ENCODE data around the gene VPS37C. TPM values are rescaled to one million over a fixed set of nuclear protein-coding genes. Genes with fewer than 3 reads are reported as not detected.
A peak's percentile ranks its signal among the peaks of the same experiment; 100 is the strongest.

VPS37C gene
- total RNA-seq, 2 donors from 2014 or later = 21.6 to 31.2 TPM

DNA sequence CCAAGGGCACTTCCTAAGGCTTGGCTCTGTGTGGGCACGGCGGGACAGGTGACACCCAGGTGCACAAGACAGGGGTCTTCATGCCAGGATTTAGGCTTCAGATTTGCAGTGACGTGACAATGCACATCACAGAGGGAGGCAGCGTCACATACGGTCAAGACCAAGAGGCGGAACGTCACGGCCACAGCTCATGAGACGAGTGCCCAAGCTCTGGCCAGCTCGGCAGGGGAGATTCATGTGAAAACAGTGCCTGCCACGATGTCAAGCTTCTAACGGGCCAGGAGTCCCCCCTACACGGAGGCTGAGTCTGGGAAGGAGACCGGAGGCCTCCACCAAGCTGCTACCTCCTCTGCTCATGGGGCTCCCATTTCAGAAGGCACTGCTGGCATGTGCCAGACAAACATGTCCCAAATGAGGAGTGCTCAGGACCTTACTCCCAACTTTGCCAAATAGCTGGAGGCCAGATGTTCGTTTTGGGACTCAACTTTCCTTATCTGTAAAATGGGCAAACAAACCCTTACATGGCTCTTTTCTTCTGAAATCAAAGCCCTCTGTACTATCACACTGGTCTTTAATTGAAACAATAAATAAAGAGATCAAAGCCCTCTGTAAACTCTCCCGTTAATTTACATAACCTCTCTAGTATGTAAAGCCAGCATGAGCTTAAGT is 16.6 kb downstream of the VPS37C start:
- intact Hi-C loops (cut with DNase I) = loop anchor here in 1 of 2 donors (10.0 kb wide), 1 partner anchor 180 kb away; no protein-coding TSS in a partner anchor
- peak; percentile 45 for DNase-seq (ENCODE audit: low spot score)

DNA sequence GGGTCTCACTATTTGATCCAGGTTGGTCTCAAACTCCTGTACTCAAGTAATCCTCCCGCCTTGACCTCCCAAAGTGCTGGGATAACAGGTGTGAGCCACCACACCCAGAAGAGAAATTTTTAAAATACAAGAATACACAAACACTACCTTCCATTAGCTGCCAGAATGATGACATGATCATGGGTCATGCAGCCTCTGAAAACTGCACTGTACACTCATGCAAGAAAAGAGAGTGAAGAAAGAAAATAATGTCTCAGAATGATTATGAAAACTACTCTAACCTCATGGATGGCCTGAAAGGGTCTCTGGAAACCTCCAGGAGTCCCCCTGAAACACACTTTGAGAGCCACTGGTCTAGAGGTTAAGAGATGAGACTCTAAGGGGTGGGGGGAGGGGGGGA is 18.8 kb downstream of the VPS37C start:
- DNase-seq (ENCODE audit: low spot score) = no peak
- intact Hi-C loops (cut with DNase I) = loop anchor here in 1 of 2 donors (10.0 kb wide), 1 partner anchor 178 kb away; no protein-coding TSS in a partner anchor

DNA sequence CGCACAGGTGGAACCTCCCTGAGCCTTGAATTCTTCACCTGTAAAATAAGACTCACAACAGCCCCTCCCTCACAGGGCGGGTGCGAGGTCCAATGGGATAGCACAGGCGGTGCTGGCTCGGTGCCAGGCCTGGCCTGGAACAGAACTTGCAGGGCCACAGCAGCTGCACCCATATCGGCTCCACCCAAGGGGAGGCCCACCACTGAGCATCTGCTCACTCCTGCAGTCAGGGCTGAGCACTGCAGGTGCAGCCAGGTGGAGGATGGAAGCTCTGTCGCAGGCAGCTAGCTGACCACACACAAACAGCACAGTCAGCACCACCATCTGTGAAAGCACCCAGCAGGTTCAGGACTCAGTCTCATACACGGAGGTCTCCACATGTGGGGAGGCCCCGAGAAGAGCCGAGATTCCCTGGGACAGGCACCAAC is 19.6 kb downstream of the VPS37C start:
- intact Hi-C loops (cut with DNase I) = loop anchor here in 1 of 2 donors (10.0 kb wide), 1 partner anchor 177 kb away; no protein-coding TSS in a partner anchor
- DNase-seq (ENCODE audit: low spot score) = peak; percentile 77

DNA sequence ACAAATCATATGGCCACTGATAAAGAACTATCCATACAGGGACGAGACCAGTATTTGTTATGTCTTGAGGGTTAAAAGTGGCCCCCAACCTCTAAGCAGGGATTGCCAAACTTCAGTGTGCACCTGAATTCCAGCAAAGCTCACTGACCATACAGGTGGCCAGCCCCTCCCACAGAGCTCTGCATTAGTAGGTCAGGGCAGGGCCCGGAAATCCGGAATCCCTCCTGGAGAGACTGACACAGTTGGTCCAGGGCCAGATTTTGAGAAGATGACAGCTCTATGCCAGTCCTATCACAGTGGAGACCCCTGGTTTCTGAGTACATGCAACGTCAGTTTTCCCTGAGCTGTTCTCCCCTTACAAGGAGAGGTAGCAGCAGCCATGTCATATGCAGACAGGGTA is 20.8 kb downstream of the VPS37C start:
- DNase-seq (ENCODE audit: low spot score) = peak; percentile 72

DNA sequence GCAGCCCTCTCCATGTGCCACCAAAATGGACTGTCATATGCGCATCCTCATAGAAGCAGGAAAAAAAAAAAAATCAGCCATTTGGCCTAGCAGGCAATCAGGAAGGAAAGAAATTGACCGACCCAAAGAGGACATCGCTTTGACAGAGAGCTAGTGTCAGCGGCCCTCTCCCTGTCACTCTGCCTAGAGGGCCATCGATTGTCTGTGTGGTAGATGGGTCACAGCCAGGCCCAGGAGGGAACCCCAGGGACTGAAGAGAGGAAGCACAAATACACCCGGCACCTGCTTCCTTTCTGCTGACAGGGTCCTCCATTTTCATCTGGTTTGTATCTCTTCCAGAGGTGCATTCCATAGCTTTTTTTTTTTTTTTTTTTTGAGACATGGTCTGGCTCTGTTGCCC is 21.8 kb downstream of the VPS37C start:
- peak; percentile 29 for DNase-seq (ENCODE audit: low spot score)
- intact Hi-C loops (cut with DNase I) = no loop called here

More for the DNA sequence above, 20.8 kb downstream of the VPS37C start:
- intact Hi-C loops (cut with DNase I) = loop anchor here in 1 of 2 donors (10.0 kb wide), 1 partner anchor 176 kb away; no protein-coding TSS in a partner anchor

DNA sequence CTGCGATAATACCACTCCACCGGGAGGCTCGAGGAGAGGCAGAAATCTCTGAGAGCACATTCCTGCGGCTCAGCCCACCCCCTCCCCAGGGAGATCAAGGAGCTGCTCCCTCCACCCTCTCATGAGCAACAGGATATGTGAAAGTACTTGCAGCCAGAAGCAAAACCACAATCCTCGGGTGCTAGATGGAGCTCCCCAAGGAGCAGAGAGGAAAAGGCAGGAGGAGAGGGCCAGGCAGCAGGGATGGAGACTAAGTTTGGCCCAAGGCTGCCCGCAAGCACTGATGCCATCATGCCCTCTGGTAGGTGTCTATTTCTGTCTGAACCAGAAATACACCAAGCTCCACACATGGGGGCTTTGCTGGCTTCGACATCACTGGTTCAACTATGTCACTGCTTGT is 22.3 kb downstream of the VPS37C start:
- peak; percentile 56 for DNase-seq (ENCODE audit: low spot score)

DNA sequence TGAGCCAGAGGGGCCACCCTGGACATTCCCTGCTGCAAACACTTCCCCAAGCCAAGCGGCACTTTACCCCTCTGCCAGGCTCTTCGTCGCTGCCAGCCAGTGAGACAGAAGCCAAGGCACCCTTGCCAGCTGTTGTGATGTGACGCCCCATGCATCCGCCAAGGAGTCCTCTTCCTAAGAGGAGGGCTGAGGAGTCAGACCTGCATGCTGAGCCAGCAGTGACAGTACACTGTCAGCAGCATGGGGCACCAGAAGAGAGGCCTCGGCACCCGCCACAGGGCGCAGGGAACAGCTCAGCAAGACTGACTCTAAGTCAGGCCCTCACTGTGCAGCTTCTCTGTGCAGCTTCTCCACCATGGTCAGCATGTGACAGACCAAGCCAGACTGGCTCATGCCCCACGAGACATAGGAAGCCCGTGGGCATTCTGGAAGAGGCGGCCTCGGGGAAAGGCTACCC is 26.4 kb downstream of the VPS37C start:
- intact Hi-C loops (cut with DNase I) = no loop called here
- peak; percentile 72 for DNase-seq (ENCODE audit: low spot score)

More for the DNA sequence above, 22.3 kb downstream of the VPS37C start:
- intact Hi-C loops (cut with DNase I) = no loop called here

DNA sequence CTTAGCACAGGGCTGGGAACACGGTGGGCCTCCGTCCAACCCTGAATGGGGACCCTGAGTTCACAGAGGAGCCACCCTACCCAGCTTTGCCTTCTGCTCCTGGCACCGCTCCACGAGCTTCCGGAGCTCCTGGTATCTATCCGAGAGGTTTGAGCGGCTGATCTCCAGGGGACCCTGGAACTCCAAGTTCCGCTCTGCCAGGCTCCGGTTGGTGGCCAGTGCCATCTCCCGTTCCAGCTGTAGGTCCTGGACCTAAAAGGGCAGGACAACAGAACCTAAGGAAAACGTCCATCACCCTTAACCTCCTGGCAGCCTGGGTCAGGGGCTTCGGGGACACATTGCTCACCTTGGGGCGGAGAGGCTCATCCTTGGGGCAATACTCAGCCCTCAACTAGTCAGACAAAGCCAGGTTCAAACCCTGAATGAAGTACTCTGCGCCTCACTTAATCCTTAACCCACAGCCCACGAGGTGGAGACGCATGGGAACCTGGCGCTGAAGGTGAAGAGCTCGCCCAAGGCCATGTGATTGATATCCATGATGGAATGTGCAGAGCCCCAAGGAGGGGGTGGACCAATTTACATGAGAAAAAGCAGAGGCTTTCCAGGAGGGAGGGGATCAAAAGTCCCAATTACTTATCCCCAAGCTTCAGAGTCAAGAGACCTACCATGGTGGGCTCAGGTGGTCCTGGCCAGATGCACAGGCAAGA is 27.1 kb downstream of the VPS37C start:
- DNase-seq (ENCODE audit: low spot score) = peak; percentile 64
- intact Hi-C loops (cut with DNase I) = no loop called here

DNA sequence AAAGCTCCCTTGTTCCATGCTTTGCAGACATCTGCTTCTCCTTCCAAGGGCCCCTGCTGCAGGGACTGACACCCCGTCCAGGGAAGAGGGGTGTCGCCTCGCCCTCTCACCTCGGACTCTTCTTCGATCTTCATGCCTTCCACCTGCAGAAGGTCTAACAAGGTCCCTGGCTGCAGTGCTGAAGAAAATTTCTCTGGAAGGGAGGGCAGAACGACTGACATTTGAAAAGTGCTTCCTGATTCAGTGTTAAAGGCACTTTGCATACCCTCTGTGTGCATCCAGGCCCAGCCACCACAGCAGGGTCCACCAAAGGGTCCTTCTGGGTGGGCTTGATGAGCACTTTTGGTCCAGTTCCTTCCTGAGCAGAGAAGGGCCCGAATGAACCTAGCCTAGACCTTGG is 28.1 kb downstream of the VPS37C start:
- DNase-seq (ENCODE audit: low spot score) = peak; percentile 58

DNA sequence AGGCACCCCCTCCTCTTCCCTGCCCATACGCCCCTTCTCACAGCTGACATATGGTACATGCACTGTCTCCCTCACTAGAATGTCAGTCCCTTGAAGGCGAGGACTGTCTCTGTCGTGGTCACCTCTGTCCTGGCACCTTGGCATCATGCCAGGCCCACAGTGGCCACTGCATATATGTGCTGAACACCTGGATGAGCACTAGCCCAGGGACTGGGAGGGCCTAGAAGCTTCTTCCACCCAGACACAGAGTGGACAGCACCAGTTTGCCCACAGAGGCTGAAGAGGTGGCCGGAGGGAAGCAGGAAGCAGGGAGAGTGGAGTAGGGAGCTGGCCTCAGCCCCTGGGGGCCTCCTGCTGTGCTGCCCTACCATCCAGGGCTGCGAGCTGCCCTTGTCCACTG is 28.6 kb downstream of the VPS37C start:
- DNase-seq (ENCODE audit: low spot score) = no peak

More for the DNA sequence above, 28.1 kb downstream of the VPS37C start:
- intact Hi-C loops (cut with DNase I) = no loop called here

DNA sequence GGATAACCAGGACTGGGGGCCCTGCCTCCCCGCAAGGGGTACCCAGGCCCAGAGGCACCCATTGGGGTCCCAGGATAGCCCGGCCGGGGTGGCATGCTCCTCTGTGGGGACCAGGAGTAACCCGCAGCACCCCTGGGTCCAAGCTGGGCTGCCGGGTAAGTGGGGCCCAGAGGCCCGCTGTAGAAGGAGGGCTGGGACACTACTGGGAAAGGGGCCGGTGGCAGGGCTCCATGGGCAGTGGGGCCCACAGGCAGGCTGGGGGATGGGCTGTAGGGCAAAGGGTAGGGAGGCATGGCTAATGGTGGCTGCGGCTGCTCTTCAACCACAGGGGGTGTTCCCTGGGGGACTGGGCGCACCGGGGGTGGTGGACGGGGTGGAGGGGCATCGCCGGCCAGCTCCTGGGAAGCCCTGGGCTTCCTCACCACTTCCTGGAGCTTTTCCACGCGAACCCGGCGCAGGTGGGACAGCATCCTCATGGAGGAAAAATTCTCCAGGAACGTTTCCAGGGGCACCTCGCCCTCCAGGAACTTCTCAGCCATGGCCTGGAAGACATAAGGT is 29.1 kb downstream of the VPS37C start:
- DNase-seq (ENCODE audit: low spot score) = no peak
- intact Hi-C loops (cut with DNase I) = no loop called here

More for the DNA sequence above, 28.6 kb downstream of the VPS37C start:
- intact Hi-C loops (cut with DNase I) = no loop called here

DNA sequence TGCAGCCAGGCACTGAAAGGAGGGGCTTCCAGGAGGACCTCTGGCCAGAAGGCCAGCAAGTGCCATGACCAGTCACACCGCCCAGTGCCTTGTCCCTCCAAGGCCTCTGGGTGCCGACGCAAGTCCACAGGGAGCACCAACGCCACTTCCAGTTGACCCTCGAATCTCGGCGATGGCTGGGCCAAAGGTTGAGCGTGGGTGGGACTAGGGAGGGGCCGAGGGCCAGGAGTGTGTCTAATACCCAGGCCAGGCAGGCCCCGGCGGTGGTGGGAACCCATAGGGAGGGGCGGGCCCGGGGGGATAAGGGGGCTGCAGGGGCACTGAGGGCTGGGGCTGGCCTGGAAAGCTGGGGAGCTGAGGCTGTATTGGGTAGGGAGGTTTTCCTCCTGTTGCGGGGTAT is 29.6 kb downstream of the VPS37C start:
- DNase-seq (ENCODE audit: low spot score) = no peak
- intact Hi-C loops (cut with DNase I) = no loop called here

DNA sequence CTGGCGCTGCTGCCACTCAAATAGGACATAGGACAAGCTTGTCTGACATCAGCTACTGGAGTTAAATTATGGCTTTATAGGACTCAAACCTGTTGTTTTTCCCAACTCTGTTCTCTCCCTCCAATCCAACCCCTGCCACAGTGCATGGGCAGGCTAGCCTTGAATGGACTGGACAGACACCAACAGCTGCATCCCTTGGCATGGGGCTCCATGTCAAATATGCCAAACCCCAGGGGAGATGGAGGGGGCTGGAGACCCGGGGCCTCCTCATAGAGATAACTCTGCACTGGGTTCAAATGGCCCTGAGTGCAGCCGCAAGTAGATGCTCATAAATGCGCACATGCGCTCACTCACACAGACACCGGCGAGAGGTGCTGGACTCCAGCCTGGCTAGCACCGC is 30.0 kb downstream of the VPS37C start:
- no peak for DNase-seq (ENCODE audit: low spot score)

DNA sequence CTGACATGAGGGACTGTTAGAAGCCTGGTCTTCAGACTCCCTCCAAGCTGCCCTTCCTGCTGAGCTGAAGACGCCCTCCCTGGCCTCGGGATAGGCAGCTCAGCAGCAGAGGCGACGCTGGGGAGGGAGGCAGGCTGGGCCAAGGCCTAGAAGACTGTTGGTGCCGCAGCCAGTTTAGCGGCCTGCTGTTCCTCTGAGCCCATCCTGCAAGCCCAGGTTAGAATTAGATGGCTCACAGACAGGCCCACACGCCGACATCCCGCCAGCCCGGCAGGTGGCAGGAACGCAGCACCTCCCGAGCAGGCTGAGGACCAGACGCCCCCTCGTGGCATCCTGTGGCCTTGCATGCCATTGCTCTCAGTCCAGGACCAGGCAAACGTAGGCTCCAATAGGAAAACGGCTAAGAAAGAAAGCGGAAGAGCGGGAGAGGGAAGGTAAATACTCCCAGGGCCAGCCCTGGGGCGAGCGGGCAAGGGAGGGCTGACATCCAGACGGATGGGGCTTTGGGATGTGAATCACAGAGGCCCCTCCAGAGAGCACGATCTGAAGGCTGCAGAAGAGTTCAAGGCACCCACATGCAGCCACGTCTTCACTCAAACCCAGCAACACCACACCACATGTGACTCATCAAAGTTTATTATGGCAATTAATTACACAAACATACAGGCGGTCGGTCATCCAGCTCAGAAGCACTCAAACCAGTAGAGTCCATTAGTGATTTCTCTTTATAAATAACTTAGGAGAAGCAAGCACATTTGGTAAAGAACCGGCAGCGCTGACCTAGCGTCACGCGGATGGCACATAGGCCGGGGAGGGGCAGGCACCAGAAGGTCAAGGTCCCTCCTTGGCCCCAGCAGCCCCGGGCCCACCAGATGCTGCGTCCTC is 31.3 kb downstream of the VPS37C start:
- DNase-seq (ENCODE audit: low spot score) = peak; percentile 95
- intact Hi-C loops (cut with DNase I) = loop anchor here (5.0 to 10.0 kb wide), 4 partner anchors 57 to 305 kb away; partner anchors contain the start of gene TMEM132A (in 1 of the 2)

More for the DNA sequence above, 30.0 kb downstream of the VPS37C start:
- intact Hi-C loops (cut with DNase I) = no loop called here

DNA sequence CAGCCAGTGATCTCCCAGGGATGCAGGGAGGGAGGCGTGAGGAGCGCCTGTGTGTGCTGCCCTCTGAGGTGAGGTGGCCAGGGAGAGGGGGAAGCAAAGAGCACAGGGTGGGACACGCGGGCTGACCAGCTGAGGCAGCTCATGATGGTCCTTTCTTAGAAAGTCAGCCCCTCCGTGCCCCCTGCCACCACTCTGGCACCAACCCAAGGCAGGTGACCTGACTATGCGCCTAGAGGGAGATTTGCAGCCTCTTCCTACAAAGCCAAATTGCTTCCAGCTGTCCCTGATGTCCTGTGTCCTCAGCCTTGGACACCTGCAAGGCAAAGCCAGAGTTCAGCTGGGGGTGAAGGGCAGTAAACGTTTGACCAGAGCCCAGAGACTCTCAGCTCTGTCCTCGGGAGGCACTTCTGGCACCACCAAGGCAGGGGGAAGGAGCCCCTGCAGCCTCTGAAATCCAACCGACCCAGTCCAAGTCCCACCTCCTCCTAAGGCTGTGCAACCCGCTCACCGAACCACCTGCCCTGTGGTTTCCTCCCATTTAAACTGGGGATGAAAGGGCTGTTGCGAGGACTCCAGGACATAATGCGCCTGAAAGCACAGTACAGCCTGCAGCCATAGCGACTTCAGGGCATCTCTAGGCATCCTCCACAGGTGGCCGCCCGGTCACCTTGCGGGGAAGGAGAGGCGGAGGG is 32.1 kb downstream of the VPS37C start:
- intact Hi-C loops (cut with DNase I) = loop anchor here (5.0 to 10.0 kb wide), 4 partner anchors 58 to 304 kb away; partner anchors contain the start of gene TMEM132A (in 1 of the 2)

DNA sequence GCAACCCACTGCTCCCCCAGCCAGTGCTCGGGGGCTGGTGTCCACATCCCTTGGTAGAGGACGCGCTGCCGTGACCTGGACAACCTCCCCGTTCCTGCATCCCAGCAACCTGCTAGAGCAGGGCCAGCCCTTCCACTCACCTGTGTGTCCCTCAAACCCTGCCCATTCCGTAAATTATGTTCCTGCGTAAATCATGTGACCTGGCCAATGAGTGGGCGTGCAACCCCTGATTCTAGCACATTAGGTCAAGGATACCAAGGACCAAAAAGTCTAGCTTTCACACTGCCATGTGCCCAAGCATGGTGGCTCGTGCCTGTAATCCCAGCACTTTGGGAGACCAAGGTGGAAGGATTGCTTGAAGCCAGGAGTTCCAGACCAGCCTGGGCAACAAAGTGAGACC is 33.2 kb downstream of the VPS37C start:
- no peak for DNase-seq (ENCODE audit: low spot score)
- intact Hi-C loops (cut with DNase I) = loop anchor here (5.0 to 10.0 kb wide), 4 partner anchors 59 to 303 kb away; partner anchors contain the start of gene TMEM132A (in 1 of the 2)

More for the DNA sequence above, 32.1 kb downstream of the VPS37C start:
- no peak for DNase-seq (ENCODE audit: low spot score)

DNA sequence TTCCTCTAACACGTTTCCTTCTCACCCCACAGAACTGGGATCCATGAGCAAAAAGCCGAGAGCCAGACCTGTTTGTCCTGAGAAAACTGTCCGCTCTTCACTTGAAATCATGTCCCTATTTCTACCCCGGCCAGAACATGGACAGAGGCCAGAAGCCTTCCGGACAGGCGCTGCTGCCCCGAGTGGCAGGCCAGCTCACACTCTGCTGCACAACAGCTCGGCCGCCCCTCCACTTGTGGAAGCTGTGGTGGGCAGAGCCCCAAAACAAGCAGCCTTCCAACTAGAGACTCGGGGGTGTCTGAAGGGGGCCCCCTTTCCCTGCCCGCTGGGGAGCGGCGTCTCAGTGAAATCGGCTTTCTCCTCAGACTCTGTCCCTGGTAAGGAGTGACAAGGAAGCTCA is 35.0 kb downstream of the VPS37C start:
- intact Hi-C loops (cut with DNase I) = loop anchor here (5.0 to 10.0 kb wide), 4 partner anchors 61 to 301 kb away; partner anchors contain the start of gene TMEM132A (in 1 of the 2)
- no peak for DNase-seq (ENCODE audit: low spot score)

DNA sequence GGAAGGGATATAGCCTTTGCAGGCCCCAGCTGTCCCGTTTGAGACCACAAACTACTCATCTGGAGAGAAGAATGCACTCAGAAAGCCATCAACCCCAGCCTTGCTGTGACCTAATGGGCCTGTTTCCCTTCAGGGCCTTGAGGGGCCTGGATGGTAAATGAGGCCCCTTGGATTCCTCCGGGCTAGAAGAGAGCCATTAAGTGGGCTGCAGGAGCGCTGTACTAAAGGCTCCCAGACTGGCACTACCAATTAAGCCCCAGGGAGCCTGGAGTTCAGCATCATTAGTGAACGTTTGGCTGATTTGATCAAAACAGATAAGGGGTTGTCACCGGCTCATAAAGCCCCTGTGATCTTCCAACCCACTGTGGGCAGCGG is 35.9 kb downstream of the VPS37C start:
- no peak for DNase-seq (ENCODE audit: low spot score)
- intact Hi-C loops (cut with DNase I) = loop anchor here (5.0 to 10.0 kb wide), 4 partner anchors 62 to 300 kb away; partner anchors contain the start of gene TMEM132A (in 1 of the 2)

Data from posterior vena cava (tissue), 2 donors.